ENCODE measurements around the gene UVRAG.
"Not testable (repeated sequence)": the region's sequence is repeated elsewhere in the genome, so short reads cannot be mapped to it uniquely, and the experiment has no call there.

Gene UVRAG

GRCh38 chr11:76074148-76075095, 259.4 kb downstream of the UVRAG start:
- no peak for DNase-seq (ENCODE audit: low read depth in 2 of 2)

GRCh38 chr11:76075716-76076115, 260.7 kb downstream of the UVRAG start:
- DNase-seq (ENCODE audit: low read depth in 2 of 2) = no peak

GRCh38 chr11:76076253-76076652, 261.2 kb downstream of the UVRAG start:
- DNase-seq (ENCODE audit: low read depth in 2 of 2) = not testable (repeated sequence)

GRCh38 chr11:76076749-76077148, 261.7 kb downstream of the UVRAG start:
- no peak for DNase-seq (ENCODE audit: low read depth in 2 of 2)

GRCh38 chr11:76077575-76078150, 262.7 kb downstream of the UVRAG start:
- DNase-seq (ENCODE audit: low read depth in 2 of 2) = no peak

GRCh38 chr11:76081084-76081483, 266.1 kb downstream of the UVRAG start:
- not testable (repeated sequence) for DNase-seq (ENCODE audit: low read depth in 2 of 2)

GRCh38 chr11:76083563-76084451, 268.8 kb downstream of the UVRAG start:
- DNase-seq (ENCODE audit: low read depth in 2 of 2) = no peak

- DNase-seq (ENCODE audit: low read depth in 2 of 2) = no peak
These were observed 270.3 kb downstream of the UVRAG start for GRCh38 chr11:76085270-76085669.

- no peak for DNase-seq (ENCODE audit: low read depth in 2 of 2)
These were observed 272.0 kb downstream of the UVRAG start for GRCh38 chr11:76086743-76087635.

GRCh38 chr11:76087749-76088148, 272.7 kb downstream of the UVRAG start:
- no peak for DNase-seq (ENCODE audit: low read depth in 2 of 2)

GRCh38 chr11:76088511-76088910, 273.5 kb downstream of the UVRAG start:
- no peak for DNase-seq (ENCODE audit: low read depth in 2 of 2)

GRCh38 chr11:76090174-76090573, 275.2 kb downstream of the UVRAG start:
- no peak for DNase-seq (ENCODE audit: low read depth in 2 of 2)

- no peak for DNase-seq (ENCODE audit: low read depth in 2 of 2)
These were observed 275.8 kb downstream of the UVRAG start for GRCh38 chr11:76090821-76091220.

GRCh38 chr11:76094740-76095139, 279.7 kb downstream of the UVRAG start:
- DNase-seq (ENCODE audit: low read depth in 2 of 2) = no peak

- DNase-seq (ENCODE audit: low read depth in 2 of 2) = no peak
These were observed 280.9 kb downstream of the UVRAG start for GRCh38 chr11:76095891-76096290.

GRCh38 chr11:76096552-76096951, 281.5 kb downstream of the UVRAG start:
- DNase-seq (ENCODE audit: low read depth in 2 of 2) = no peak

- DNase-seq (ENCODE audit: low read depth in 2 of 2) = no peak
These were observed 287.8 kb downstream of the UVRAG start for GRCh38 chr11:76102802-76103201.

- no peak for DNase-seq (ENCODE audit: low read depth in 2 of 2)
These were observed 288.4 kb downstream of the UVRAG start for GRCh38 chr11:76103460-76103859.

GRCh38 chr11:76104285-76104684, 289.3 kb downstream of the UVRAG start:
- DNase-seq (ENCODE audit: low read depth in 2 of 2) = no peak

GRCh38 chr11:76105637-76106036, 290.6 kb downstream of the UVRAG start:
- DNase-seq (ENCODE audit: low read depth in 2 of 2) = no peak

- DNase-seq (ENCODE audit: low read depth in 2 of 2) = no peak
These were observed 293.0 kb downstream of the UVRAG start for GRCh38 chr11:76107971-76108370.
